ENCODE results near the gene PTPRE. TPM values are rescaled to one million over a fixed set of nuclear protein-coding genes. Genes with fewer than 3 reads are reported as not detected.

The PTPRE gene
- total RNA-seq, 1 donor from 2014 or later, result 2.4 TPM

DNA sequence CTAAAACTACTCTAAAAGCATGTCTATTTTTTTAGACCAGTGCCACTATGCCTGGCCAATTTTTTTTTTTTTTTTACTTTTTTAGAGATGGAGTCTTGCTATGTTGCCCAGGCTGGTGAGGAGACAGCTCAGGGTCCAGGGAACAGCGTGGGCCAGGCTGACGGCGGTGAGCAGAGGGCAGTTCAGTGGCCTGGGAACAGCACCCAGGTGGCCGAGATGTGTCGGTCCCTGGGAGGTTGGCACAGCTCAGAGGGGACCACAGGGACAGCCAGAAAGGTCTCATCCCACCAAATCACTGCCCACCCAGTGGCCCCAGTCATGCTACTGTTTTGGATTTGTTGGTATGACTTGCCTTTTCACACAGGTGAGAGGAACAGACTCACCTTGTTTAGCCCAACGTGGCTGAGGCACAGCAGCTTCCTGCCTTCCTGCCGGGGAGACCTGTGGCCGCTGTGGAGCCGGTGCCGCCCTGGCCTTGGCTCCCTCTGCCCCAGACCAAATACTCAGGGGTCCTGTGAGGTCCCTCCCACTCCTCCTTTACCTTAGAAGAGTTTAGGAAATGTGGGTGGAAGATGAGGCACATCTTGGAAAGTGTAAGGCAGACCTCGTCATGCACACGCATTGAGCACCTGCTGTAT lies 109.6 kb downstream of the PTPRE start:
- TF ChIP-seq, protein P1, sequence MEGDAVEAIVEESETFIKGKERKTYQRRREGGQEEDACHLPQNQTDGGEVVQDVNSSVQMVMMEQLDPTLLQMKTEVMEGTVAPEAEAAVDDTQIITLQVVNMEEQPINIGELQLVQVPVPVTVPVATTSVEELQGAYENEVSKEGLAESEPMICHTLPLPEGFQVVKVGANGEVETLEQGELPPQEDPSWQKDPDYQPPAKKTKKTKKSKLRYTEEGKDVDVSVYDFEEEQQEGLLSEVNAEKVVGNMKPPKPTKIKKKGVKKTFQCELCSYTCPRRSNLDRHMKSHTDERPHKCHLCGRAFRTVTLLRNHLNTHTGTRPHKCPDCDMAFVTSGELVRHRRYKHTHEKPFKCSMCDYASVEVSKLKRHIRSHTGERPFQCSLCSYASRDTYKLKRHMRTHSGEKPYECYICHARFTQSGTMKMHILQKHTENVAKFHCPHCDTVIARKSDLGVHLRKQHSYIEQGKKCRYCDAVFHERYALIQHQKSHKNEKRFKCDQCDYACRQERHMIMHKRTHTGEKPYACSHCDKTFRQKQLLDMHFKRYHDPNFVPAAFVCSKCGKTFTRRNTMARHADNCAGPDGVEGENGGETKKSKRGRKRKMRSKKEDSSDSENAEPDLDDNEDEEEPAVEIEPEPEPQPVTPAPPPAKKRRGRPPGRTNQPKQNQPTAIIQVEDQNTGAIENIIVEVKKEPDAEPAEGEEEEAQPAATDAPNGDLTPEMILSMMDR (IDR thresholded peaks at IDR 0.05; ENCODE audit: unreplicated experiment), result no peak
- Mint-ChIP-seq H3K4me1 (ENCODE audit: low read depth) (peaks cover 2% of the 10 kb centered on the region), H3K27ac (peak overlapping the region; percentile 4), H3K36me3 (ENCODE audit: insufficient read depth) (no peaks in the 10 kb centered on the region), H3K27me3 (peaks cover 15% of the 10 kb centered on the region), H3K9me3 (ENCODE audit: low read depth) (peaks cover 3% of the 10 kb centered on the region), H3K4me3 (ENCODE audit: low read depth) (no peak overlapping the region)
- no peak for DNase-seq (ENCODE audit: low spot score, unreplicated experiment)

DNA sequence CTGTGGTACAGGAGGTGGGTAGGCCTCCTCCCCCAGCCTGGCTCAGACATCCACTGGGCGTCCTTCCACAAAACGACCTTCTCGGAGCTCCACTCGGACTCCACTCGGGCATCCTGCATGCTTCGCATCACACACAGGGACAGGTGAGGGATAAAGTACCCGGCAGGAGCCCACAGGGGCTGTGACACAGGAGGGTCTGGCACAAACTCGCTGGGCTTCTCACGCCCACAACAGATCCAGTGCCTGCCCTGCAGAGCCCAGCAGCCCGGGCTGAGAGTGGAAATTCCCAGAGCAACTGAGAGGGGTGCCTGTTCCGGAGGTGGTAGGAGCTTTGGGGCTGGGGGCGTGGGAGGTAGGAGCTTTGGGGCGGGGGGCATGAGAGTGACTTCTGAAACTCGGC lies 110.9 kb downstream of the PTPRE start:
- H3K27ac Mint-ChIP-seq, result no peak overlapping the region
- H3K9me3 Mint-ChIP-seq (ENCODE audit: low read depth), result peaks cover 3% of the 10 kb centered on the region
- H3K4me3 Mint-ChIP-seq (ENCODE audit: low read depth), result no peak overlapping the region
- peaks cover 2% of the 10 kb centered on the region for H3K4me1 Mint-ChIP-seq (ENCODE audit: low read depth)
- H3K36me3 Mint-ChIP-seq (ENCODE audit: insufficient read depth), result no peaks in the 10 kb centered on the region
- no peak for DNase-seq (ENCODE audit: low spot score, unreplicated experiment)
- H3K27me3 Mint-ChIP-seq, result peaks cover 17% of the 10 kb centered on the region
- TF ChIP-seq, protein P1 (IDR thresholded peaks at IDR 0.05; ENCODE audit: unreplicated experiment), result no peak

DNA sequence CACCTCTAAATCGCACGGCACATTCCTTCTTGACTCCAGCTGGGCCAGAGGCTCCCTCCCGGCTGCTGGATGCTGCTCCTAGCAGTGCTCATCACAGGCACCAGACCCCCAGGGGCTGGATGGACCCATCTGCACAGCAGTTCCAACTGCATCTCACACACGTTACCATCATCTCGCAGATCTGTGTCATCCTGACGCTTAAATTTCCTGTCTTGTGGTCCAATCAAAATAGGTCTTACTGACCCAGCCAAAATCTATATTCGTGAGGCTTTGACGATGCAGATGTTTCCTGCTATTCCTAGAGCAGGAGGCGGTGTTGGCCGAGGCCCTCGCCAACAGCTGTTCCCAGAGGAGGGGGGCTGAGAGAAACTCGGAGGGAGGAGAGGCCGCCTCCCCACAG lies 111.3 kb downstream of the PTPRE start:
- no peak overlapping the region for H3K27ac Mint-ChIP-seq
- TF ChIP-seq, protein P1 (IDR thresholded peaks at IDR 0.05; ENCODE audit: unreplicated experiment), result no peak
- H3K4me1 Mint-ChIP-seq (ENCODE audit: low read depth), result peaks cover 2% of the 10 kb centered on the region
- H3K27me3 Mint-ChIP-seq, result peaks cover 15% of the 10 kb centered on the region
- H3K36me3 Mint-ChIP-seq (ENCODE audit: insufficient read depth), result no peaks in the 10 kb centered on the region
- no peak for DNase-seq (ENCODE audit: low spot score, unreplicated experiment)
- H3K9me3 Mint-ChIP-seq (ENCODE audit: low read depth), result peaks cover under 1% of the 10 kb centered on the region
- H3K4me3 Mint-ChIP-seq (ENCODE audit: low read depth), result no peak overlapping the region

DNA sequence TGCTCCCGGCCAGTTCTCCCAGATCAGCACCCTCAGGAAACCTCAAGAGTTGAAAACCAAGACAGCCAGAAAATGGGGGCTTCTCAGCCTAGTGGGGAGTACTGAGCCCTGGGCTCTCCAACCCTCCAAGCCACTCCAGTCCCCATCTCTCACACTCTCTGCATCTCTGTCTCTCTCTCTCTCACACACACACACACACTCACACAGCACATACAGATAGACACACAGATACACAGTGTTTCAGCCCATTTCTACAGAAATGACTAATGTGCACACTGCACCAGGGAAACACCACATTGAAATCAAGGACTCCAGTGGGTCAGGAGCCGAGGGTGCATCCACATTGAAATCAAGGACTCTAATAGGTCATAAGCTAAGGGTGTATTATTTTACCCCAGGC lies 111.8 kb downstream of the PTPRE start:
- no peak overlapping the region for H3K27ac Mint-ChIP-seq
- TF ChIP-seq, protein P1 (IDR thresholded peaks at IDR 0.05; ENCODE audit: unreplicated experiment), result no peak
- H3K4me3 Mint-ChIP-seq (ENCODE audit: low read depth), result no peak overlapping the region
- no peak for DNase-seq (ENCODE audit: low spot score, unreplicated experiment)
- peaks cover 2% of the 10 kb centered on the region for H3K4me1 Mint-ChIP-seq (ENCODE audit: low read depth)
- H3K9me3 Mint-ChIP-seq (ENCODE audit: low read depth), result no peaks in the 10 kb centered on the region
- no peaks in the 10 kb centered on the region for H3K36me3 Mint-ChIP-seq (ENCODE audit: insufficient read depth)
- peaks cover 15% of the 10 kb centered on the region for H3K27me3 Mint-ChIP-seq

DNA sequence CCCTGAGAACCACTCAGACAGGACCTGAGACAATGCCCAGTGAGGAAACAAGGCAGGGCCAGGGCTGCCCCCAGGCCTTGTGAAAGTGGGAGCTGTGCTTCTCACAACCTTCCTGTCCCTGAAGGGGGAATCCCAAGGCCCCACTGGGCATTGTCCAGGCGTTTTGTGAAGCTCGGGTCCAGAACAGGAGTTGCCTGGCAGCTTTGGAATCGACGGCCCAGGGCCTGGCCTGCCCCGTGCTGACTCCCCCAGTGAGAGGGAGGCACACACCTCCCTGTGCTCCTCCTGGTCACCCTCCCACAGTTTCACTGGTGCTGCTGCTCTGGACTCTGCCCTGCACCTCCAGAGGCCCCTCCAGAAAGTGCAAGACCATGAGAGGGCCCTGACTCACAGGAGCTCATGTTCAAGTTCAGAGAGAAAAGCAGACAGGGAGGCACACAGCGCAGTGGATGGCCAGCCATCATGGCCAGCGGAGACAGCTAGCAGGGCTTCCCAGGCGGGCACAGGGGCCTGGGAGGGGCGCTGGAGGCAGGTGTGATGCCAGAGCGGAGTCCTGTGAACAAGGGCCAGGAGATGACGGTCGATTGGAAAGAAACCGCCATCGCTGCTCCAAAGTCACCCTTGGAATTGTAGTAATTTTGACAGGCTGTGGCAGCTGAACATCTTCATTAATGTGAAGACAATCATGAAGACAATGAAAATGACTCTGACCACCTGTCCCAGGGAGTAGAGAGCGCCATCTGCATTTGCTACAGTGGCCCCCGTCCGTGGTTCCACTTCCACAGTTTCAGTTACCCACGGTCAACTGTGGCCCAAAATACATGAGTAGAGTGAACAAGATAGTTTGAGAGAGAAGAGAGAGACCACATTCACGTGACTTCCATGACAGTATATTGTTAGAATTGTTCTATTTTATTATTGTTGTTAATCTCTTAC lies 115.6 kb downstream of the PTPRE start:
- Mint-ChIP-seq H3K36me3 (ENCODE audit: insufficient read depth) (no peaks in the 10 kb centered on the region), H3K27ac (no peak overlapping the region), H3K4me1 (ENCODE audit: low read depth) (peaks cover 7% of the 10 kb centered on the region), H3K27me3 (peaks cover 15% of the 10 kb centered on the region), H3K9me3 (ENCODE audit: low read depth) (no peaks in the 10 kb centered on the region), H3K4me3 (ENCODE audit: low read depth) (no peak overlapping the region)
- TF ChIP-seq, protein P1 (IDR thresholded peaks at IDR 0.05; ENCODE audit: unreplicated experiment), result no peak
- DNase-seq (ENCODE audit: low spot score, unreplicated experiment), result no peak

Measured in progenitor cell of endocrine pancreas (in vitro differentiated cells).